NB4 (cell line): ENCODE measurements around the gene SELENOW.

Source experiments
- DNase-seq: peaks from one replicate; pipeline ENCODE4 v3.0.0; 2010; ENCODE audit warnings: low read depth
- H3K4me3 ChIP-seq: one replicate; pipeline ENCODE4 v1.5.1; 2011; ENCODE audit warnings: mild to moderate bottlenecking, low read depth, low read length, moderate library complexity
- CTCF ChIP-seq: IDR thresholded peaks from one replicate; pipeline ENCODE4 v1.5.1; 2012; ENCODE audit warnings: low read depth, low read length
- MAX ChIP-seq: IDR thresholded peaks from 2 replicates; pipeline ENCODE4 v1.6.1; 2011; ENCODE audit warnings: low read depth, low read length
- MYC ChIP-seq: IDR thresholded peaks from 2 replicates; pipeline ENCODE4 v1.6.1; 2011; ENCODE audit warnings: low read depth, low read length
- POLR2A ChIP-seq: IDR thresholded peaks from 2 replicates; pipeline ENCODE4 v1.6.1; 2011; ENCODE audit warnings: mild to moderate bottlenecking; ENCODE audit not compliant: insufficient read length; ENCODE audit errors: extremely low read depth

SELENOW gene

GRCh38 chr19:47756627-47756929 is 21.9 kb upstream of the SELENOW start:
- no peak for DNase-seq
- TF ChIP-seq MAX (no peak), MYC (no peak), CTCF (no peak), POLR2A (no peak)

GRCh38 chr19:47756953-47757608 is 21.4 kb upstream of the SELENOW start:
- TF ChIP-seq MYC (no peak), POLR2A (peak; percentile 15)
- H3K4me3 ChIP-seq, result no peak overlapping the region
- DNase-seq, result peak; percentile 26

More at GRCh38 chr19:47756627-47756929, 21.9 kb upstream of the SELENOW start:
- H3K4me3 ChIP-seq, result no peak overlapping the region

GRCh38 chr19:47757617-47758442 is 20.7 kb upstream of the SELENOW start:
- no peak overlapping the region for H3K4me3 ChIP-seq
- DNase-seq, result peak; percentile 37

GRCh38 chr19:47758443-47758804 is 20.1 kb upstream of the SELENOW start:
- no peak overlapping the region for H3K4me3 ChIP-seq
- peak; percentile 42 for DNase-seq
- no peak for TF ChIP-seq CTCF
- no peak for TF ChIP-seq MYC
- no peak for TF ChIP-seq POLR2A
- no peak for TF ChIP-seq MAX

More at GRCh38 chr19:47757617-47758442, 20.7 kb upstream of the SELENOW start:
- TF ChIP-seq CTCF (no peak), POLR2A (no peak), MYC (no peak), MAX (no peak)

- no peak for TF ChIP-seq POLR2A
- TF ChIP-seq CTCF, result no peak
- TF ChIP-seq MYC, result no peak
- no peak for TF ChIP-seq MAX
- no peak overlapping the region for H3K4me3 ChIP-seq
- DNase-seq, result no peak
These were observed 17.9 kb upstream of the SELENOW start for GRCh38 chr19:47760632-47760999.

- H3K4me3 ChIP-seq, result no peak overlapping the region
- peak; percentile 38 for DNase-seq
- TF ChIP-seq MYC (no peak), CTCF (no peak), MAX (no peak), POLR2A (no peak)
These were observed 16.9 kb upstream of the SELENOW start for GRCh38 chr19:47761566-47761965.
